Stomach (tissue), 9 donors: ENCODE data around the gene SSTR5. TPM values are rescaled to one million over a fixed set of nuclear protein-coding genes. Genes with fewer than 3 reads are reported as not detected.
"Not testable (repeated sequence)": the region's sequence is repeated elsewhere in the genome, so short reads cannot be mapped to it uniquely, and the experiment has no call there.

Experiments used
- DNase-seq, 2 donors: peaks; one replicate each; pipeline versions ENCODE4 v3.0.0 to v3.0.0-alpha.2; 2013 to 2019
- H3K27ac ChIP-seq, 5 donors: fragments of 200-600 bp in 4 of 5; sonication (generic) in 4 of 5; one replicate each; pipeline ENCODE4 v1.5.1; 2013 to 2019; ENCODE audit warnings: mild to moderate bottlenecking in 1 of 5, moderate library complexity in 1 of 5
- H3K27me3 ChIP-seq, 3 donors: fragments of 200-600 bp; sonication (generic); one replicate each; pipeline ENCODE4 v1.5.1; 2017 to 2019; ENCODE audit warnings: mixed run types in 1 of 3
- H3K36me3 ChIP-seq, 4 donors: fragments of 200-600 bp; sonication (generic); 1 replicate in 3 of 4; 2 replicates in 1 of 4; pipeline ENCODE4 v1.5.1; 2016 to 2019
- H3K4me1 ChIP-seq, 4 donors: fragments of 200-600 bp; sonication (generic); one replicate each; pipeline ENCODE4 v1.5.1; 2016 to 2019
- H3K4me3 ChIP-seq, 4 donors: fragments of 200-600 bp; sonication (generic) in 3 of 4; one replicate each; pipeline ENCODE4 v1.5.1; 2016 to 2019; ENCODE audit warnings: mild to moderate bottlenecking in 1 of 4
- H3K9me3 ChIP-seq, 4 donors: fragments of 200-600 bp; sonication (generic); one replicate each; pipeline ENCODE4 v1.5.1; 2016 to 2019
- EP300 ChIP-seq: sonication (generic); formaldehyde crosslinking; IDR thresholded peaks from one replicate; pipeline ENCODE4 v1.6.1; 2017; ENCODE audit warnings: antibody characterized with exemption
- POLR2A ChIP-seq, 4 donors: fragments of 450-650 bp; IDR thresholded peaks; one replicate each; pipeline ENCODE4 v1.6.1; 2016; ENCODE audit warnings: antibody characterized with exemption in 4 of 4, control low read depth in 2 of 4, mild to moderate bottlenecking in 1 of 4, moderate library complexity in 1 of 4
- POLR2AphosphoS5 ChIP-seq, 3 donors: sonication (generic); formaldehyde crosslinking; IDR thresholded peaks; one replicate each; pipeline ENCODE4 v1.6.1; 2016; ENCODE audit warnings: antibody characterized with exemption in 3 of 3
- WGBS, 5 donors: extraction: QIAGEN DNeasy Blood & Tissue Kit in 3 of 5; methylation state at CpG; one replicate each; pipeline versions ENCODE4 v1.1.5 to v1.1.7; 2013 to 2018; 5-methylcytosine and 5-hydroxymethylcytosine counted together
- intact Hi-C: fragments of 100-400 bp; cut with DNase I; formaldehyde crosslinking; loops from one replicate; pipeline ENCODE4 v1.15.1; 2023; ENCODE audit warnings: low total_unique reads
- polyA plus RNA-seq, 3 donors: library from polyadenylated mRNA; stranded (reverse); fragments of 200-250 nt; gene quantifications; one replicate each; pipeline ENCODE4 v1.2.3, GENCODE V29; 2013
- total RNA-seq, 5 donors: library from RNA; depleted of rRNA; stranded (reverse); fragments of >200 nt; gene quantifications; one replicate each; pipeline versions ENCODE4 v1.1.0 to v1.2.3, GENCODE V29; 2014 to 2016
- TF ChIP-seq, protein P1 (sequence below), 7 experiments: fragments of 450-650 bp in 4 of 7; fragments of 200-600 bp in 3 of 7; sonication (generic) in 3 of 7; IDR thresholded peaks; one replicate each; pipeline ENCODE4 v1.5.1; 2016 to 2019; ENCODE audit warnings: antibody characterized with exemption in 7 of 7, control low read depth in 2 of 7, mild to moderate bottlenecking in 1 of 7
- donor health status: healthy with polysubstance abuse.
- donor health status: Bipolar disorder and iron deficiency.
- donor health status: healthy.

The SSTR5 gene
- total and polyA plus RNA-seq, 8 donors, result 0.13 TPM; not detected in 7

DNA sequence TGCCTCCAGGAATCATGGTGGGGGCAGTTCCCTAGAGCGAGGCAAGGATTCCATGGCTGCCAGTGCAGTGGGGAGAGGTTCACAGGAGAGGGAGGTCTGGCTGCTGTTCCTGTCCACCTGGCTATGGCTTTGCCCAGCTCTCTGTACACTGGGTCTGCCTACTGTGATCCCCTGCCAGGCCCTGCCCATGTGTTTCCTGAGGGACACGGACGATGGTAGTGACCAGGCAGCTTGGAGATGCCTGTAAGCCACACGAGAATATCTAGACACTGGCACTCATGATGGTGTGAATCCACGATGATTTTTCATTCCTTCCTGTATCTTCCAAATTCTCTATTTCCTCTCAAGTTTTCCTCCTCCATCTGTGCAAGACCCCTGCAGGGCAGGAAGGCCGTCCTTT lies 12.4 kb downstream of the SSTR5 start:
- Histone ChIP-seq H3K27me3 (peaks cover 18 to 100% (median 88%) of the 10 kb centered on the region in 3 donors), H3K4me1 (peaks cover 20 to 37% (median 21%) of the 10 kb centered on the region in 4 donors), H3K36me3 (no peaks in the 10 kb centered on the region), H3K9me3 (peaks cover 11 to 37% (median 35%) of the 10 kb centered on the region in 4 donors), H3K27ac (no peak overlapping the region), H3K4me3 (no peak overlapping the region)
- TF ChIP-seq POLR2A (IDR thresholded peaks at IDR 0.05) (no peak), POLR2AphosphoS5 (IDR thresholded peaks at IDR 0.05) (no peak), EP300 (no peak)
- TF ChIP-seq, protein P1, sequence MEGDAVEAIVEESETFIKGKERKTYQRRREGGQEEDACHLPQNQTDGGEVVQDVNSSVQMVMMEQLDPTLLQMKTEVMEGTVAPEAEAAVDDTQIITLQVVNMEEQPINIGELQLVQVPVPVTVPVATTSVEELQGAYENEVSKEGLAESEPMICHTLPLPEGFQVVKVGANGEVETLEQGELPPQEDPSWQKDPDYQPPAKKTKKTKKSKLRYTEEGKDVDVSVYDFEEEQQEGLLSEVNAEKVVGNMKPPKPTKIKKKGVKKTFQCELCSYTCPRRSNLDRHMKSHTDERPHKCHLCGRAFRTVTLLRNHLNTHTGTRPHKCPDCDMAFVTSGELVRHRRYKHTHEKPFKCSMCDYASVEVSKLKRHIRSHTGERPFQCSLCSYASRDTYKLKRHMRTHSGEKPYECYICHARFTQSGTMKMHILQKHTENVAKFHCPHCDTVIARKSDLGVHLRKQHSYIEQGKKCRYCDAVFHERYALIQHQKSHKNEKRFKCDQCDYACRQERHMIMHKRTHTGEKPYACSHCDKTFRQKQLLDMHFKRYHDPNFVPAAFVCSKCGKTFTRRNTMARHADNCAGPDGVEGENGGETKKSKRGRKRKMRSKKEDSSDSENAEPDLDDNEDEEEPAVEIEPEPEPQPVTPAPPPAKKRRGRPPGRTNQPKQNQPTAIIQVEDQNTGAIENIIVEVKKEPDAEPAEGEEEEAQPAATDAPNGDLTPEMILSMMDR (IDR thresholded peaks at IDR 0.05), result no peak
- intact Hi-C loops, result no loop called here
- 89 to 95% (median 93%) methylated on average over 6 of the region's 6 CpGs for WGBS, 5 donors
- DNase-seq, result no peak

DNA sequence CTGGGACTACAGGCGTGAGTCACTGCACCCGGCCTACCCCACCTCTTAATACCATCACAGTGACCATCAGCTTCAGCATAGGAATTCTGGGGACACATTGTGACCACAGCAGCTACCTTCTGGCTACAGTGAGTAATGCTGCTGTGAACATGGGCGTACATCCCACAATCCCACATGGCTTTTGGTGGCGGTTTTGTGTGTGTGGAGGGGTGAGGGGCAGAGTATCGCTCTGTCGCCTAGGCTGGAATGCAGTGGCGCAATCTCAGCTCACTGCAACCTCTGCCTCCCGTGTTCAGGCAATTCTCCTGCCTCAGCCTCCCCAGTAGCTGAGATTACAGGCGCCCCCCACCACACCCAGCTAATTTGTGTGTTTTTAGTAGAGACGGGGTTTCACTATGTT lies 13.9 kb downstream of the SSTR5 start:
- peaks cover 24 to 42% (median 34%) of the 10 kb centered on the region in 4 donors for H3K4me1 ChIP-seq
- H3K9me3 ChIP-seq, result peaks cover 11 to 37% (median 35%) of the 10 kb centered on the region in 4 donors
- H3K36me3 ChIP-seq, H3K27ac ChIP-seq, intact Hi-C loops, H3K4me3 ChIP-seq, DNase-seq: not testable (repeated sequence)
- WGBS, 5 donors, result 86 to 95% (median 92%) methylated on average over 9 to 10 of the region's 10 CpGs
- H3K27me3 ChIP-seq, result peaks cover 16 to 100% (median 88%) of the 10 kb centered on the region in 3 donors

DNA sequence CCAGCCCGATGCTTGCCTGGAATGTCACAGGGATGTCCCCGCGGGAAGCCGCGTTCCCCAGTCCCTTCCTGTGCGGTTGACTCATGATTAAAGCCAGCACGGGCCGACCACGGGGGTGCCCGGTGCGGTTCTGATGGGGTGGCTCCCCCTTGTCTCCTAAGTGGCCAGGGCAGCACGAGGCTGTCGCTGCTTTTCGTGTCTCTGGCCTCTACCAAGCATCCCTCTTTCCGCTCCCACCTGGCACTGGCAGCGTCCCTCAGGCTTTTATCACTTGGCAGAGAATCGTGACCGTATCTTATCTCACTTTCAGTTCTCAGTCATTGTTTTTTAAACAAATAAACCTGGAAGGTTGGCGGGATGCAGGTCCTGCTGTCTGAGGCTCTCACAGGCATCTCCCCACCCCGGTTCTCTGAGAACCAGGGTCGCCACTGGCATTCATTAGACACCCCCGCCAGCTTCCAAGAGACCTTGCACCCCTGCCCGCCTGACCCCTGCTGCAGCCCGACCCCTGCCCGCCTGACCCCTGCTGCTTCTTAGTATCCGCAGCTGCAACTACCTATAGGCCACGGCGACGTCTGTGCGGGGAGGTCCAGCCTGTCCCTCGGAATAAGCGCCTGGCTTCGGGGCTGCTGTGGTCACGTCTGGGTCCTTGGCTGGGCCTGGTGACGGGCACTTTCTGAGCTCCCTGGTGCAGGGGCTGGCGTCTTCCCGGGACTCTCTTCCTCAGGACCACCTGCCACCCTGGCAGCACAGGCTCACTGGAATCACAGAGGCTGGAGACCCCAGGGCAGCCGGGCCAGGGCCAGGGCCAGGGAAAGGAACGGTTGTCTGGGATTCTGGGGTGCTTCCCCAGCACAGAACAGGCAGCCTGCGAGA lies 16.0 kb downstream of the SSTR5 start:
- peak overlapping the region in 1 of 4 donors; percentile 37 for H3K4me3 ChIP-seq
- DNase-seq, result peak in 1 of 2 donors; percentile 43
- H3K27ac ChIP-seq, result no peak overlapping the region
- H3K4me1 ChIP-seq, result peaks cover 24 to 37% (median 33%) of the 10 kb centered on the region in 4 donors
- 30 to 48% (median 40%) methylated on average over 23 to 40 of the region's 40 CpGs for WGBS, 5 donors
- H3K36me3 ChIP-seq, result no peaks in the 10 kb centered on the region
- intact Hi-C loops, result no loop called here
- H3K27me3 ChIP-seq, result peaks cover 10 to 91% (median 69%) of the 10 kb centered on the region in 3 donors
- no peak for TF ChIP-seq POLR2A (IDR thresholded peaks at IDR 0.05)
- no peak for TF ChIP-seq POLR2AphosphoS5 (IDR thresholded peaks at IDR 0.05)
- no peak for TF ChIP-seq EP300
- TF ChIP-seq, protein P1 (IDR thresholded peaks at IDR 0.05), result no peak
- peaks cover 11 to 32% (median 29%) of the 10 kb centered on the region in 4 donors for H3K9me3 ChIP-seq

DNA sequence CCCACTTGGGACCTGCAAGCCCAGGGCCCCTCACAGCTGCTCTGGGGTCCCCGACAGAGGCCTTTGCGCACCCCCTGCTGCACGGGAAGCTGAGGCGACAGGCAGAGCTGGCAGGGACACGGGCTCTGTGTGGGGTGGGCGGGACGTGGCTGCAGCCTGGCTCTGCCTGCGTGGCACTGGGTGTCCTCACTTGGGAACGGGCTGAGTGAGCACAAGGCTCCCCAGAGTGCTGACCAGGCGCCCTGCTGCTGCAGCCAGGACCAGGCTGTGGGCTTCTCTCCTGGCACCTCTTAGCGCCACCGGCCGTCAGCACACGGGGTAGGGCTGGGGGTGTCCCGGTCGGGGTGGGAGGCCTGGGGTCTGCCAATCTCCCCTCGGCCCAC lies 16.9 kb downstream of the SSTR5 start:
- intact Hi-C loops, result no loop called here

More for the DNA sequence above, 16.9 kb downstream of the SSTR5 start:
- H3K27ac ChIP-seq, result peak overlapping the region in 1 of 5 donors; percentile 38
- no peak for DNase-seq
- 12 to 37% (median 24%) methylated on average over 5 to 17 of the region's 17 CpGs for WGBS, 5 donors
- peak overlapping the region in 3 of 4 donors; percentile 16 to 37 (median 20) for H3K4me3 ChIP-seq
- peaks cover 9 to 91% (median 62%) of the 10 kb centered on the region in 3 donors for H3K27me3 ChIP-seq
- H3K36me3 ChIP-seq, result no peaks in the 10 kb centered on the region
- TF ChIP-seq POLR2A (IDR thresholded peaks at IDR 0.05) (no peak), POLR2AphosphoS5 (IDR thresholded peaks at IDR 0.05) (no peak), EP300 (no peak)
- TF ChIP-seq, protein P1 (IDR thresholded peaks at IDR 0.05), result no peak
- peaks cover 24 to 37% (median 33%) of the 10 kb centered on the region in 4 donors for H3K4me1 ChIP-seq
- H3K9me3 ChIP-seq, result peaks cover 8 to 23% (median 20%) of the 10 kb centered on the region in 4 donors
